HG02870 (cell line): Measurements from ENCODE around the gene KCNE3.

Experiments
- ATAC-seq: cut with Tn5 transposase; IDR thresholded peaks from one replicate; pipeline ENCODE4 v1.9.1; 2021; ENCODE audit warnings: mild to moderate bottlenecking, moderate library complexity; ENCODE audit not compliant: unreplicated experiment

The KCNE3 gene

DNA sequence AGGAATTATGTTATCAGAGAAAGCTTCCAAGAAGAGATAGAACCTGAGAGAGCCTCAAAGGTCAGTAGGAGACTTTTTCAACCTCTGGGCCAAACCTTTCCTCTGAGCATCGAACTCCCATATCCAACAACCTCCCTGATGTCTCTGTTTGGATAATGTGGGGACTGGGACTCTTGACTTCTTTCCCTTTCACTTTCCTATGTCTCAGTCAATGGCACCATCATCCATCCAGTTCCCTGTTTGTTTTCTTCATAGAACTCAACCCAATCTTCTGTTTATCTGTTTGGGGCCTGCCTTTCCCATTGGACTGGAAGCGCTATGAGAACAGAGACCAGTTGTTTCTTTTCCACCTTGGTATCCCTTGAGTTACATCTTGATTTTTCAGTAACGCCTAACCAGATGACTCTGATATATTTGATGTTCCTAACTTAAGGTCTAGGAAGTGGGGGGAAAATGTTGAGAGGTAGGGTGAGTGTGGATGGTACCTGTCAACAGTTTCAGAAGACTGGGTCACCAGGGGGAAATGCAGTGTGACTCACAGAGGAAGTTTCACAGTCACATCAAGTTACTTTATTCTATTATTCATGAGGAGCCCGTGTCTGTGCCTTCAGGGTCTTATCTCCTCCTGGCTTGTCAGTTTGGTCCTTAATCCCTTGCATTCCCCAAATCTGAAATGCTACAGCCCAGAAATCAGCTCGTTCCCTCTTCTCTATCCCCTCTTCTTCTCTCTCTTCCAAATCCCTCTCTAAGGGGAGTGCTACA lies 4.5 kb upstream of the KCNE3 start:
- ATAC-seq: no peak

DNA sequence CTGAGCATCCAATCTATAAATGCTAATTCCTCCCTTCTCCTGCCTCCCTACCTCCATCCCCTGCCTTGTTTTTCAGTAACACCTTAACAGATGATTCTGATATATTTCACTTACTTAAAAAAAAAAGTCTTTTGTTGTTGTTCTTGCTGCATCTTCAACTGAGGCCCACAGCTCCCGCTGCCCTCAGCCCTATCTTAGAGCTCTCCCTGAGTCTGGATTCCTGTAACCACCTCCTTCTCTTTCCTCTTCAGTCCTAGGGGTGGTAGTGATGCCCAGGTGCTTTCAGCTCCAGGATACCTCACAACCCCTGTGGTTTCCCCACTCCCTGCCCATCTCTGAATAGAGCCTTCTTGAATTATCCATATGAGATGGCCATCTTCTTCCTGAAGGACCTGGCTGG lies 3.7 kb upstream of the KCNE3 start:
- ATAC-seq: no peak

DNA sequence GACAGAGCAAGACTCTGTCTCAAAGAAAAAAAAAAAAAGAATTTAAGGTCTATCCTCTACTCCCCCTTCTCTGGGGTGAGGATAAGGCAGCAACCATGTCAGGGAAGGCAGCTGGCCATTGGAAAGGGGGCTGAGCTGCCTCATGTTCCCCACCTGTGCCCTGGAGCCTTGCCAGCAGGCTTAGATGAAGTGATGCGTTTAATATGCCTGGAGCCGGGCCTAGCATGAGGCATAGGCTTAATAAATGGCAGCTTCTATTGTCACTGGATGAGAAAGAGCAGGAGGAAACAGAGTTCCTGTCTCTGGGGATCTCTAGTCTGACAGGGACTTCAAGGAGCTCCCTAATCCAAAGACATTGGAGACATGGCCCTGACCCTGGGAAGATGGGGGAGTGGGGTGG lies 3.2 kb upstream of the KCNE3 start:
- ATAC-seq: no peak

- ATAC-seq: no peak
Measured at GRCh38 chr11:74468936-74469335, 1.6 kb upstream of the KCNE3 start.

DNA sequence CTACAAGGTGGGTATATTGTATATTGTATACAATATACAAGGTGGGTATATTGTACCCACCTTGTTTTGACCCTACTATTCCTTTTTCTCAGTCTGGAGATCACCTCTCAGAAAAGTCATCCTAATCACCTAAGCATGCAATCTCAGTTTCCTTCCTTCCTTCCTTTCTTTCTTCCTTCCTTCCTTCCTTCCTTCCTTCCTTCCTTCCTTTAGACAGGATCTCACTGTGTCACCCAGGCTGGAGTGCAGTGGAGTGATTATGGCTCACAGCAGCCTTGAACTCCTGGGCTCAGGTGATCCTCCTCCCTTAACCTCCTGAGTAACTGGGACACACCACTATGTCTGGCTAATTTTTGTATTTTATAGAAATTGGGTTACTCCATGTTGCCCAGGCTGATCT lies 1.2 kb upstream of the KCNE3 start:
- no peak for ATAC-seq

- no peak for ATAC-seq
Measured at GRCh38 chr11:74468058-74468457, 709 bp upstream of the KCNE3 start.

GRCh38 chr11:74465291-74465708 lies 2.0 kb downstream of the KCNE3 start:
- ATAC-seq: no peak

DNA sequence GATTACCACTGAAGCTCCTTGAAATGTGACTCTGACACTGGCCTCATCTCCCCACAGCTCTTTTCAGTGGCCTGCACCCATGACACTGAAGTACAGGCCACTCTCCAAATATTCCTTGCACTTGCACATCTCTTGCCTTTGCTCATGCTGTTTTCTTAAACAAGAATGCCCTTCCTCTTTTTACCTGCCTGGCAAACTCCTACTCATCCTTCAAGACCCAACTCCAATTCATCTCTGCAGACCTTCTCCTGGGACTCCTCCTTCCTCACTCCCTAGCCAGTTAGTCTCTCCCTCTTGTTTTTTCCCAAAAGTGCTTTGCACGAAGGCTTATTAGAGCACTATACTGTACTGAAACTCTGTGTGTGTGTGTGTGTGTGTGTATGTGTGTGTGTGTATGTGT lies 2.6 kb downstream of the KCNE3 start:
- no peak for ATAC-seq

DNA sequence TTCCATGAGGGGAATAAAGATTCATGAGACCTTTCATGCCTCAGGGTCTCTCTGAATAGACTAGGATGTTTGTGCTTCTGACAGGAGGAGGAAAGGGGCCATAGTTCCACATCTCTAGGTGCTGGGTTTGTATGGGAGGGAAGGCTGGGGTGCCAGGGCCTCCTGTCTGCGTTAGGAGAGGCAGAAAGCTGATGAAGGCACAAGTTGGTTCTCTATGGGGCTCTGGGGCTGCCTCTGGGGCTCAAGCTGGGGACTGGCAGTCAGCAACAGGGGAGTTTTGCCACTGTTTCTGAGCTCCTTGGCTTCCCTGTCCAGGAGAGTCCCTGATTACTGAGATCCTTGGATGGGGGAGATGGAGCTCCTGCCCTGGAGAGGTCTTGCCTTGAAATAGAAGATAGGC lies 4.1 kb downstream of the KCNE3 start:
- ATAC-seq: no peak

- no peak for ATAC-seq
Measured at GRCh38 chr11:74462631-74463030, 4.7 kb downstream of the KCNE3 start.

GRCh38 chr11:74462009-74462408 lies 5.3 kb downstream of the KCNE3 start:
- ATAC-seq: no peak

DNA sequence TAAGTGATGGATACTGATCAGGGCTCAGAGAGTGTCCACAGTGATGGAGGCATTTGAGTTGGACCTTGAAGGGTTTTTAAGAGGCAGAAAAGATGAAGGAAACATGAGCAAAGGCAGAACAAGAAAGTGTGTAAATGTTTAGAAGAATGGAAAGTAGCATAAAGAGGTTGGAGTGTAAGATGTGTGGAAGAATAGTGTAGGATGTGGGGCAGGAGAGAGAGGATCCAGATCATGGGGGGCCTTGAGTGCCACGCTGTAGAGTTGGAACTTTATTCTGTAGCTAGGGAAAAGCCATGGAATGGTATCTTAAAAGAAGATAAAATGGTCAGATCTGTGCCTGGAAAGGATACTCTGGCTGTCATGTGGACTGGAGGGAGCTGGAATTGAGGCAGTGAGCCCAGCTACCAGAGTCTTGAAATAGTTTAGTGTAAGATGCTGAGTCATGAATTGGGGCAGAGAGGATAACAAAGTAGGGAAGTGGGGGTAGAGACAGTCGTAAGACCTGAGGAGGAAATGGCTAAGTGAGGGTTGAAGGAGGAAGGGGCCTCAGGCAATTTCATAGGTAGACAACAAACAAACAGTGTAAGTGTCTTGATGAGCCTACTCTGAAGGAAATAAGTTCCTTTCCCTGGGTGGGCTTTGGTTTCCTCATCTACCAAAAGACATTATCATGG lies 6.7 kb downstream of the KCNE3 start:
- no peak for ATAC-seq

- no peak for ATAC-seq
Measured at GRCh38 chr11:74460065-74460464, 7.3 kb downstream of the KCNE3 start.

DNA sequence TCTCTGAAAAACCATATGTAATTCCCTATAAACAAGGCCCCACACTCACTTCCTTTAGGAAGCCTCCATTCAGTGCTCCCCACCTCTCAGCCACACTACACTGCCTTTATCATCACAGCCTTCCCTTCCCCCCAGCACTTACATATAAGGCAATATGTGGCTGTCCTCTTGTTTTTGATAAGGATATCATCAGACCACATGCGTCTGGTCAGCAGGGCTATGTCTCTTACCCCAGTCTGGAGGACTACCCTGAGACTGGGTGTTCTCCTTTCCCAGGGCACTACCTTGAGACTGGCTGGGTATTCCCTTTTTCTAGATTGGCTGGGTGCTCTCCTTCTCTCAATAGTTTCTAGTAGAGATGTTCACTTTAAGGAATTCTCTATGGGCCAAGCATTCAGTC lies 7.8 kb downstream of the KCNE3 start:
- no peak for ATAC-seq

- ATAC-seq: no peak
Measured at GRCh38 chr11:74457356-74457755, 10.0 kb downstream of the KCNE3 start.

- ATAC-seq: no peak
Measured at GRCh38 chr11:74453373-74453975, 13.9 kb downstream of the KCNE3 start.

DNA sequence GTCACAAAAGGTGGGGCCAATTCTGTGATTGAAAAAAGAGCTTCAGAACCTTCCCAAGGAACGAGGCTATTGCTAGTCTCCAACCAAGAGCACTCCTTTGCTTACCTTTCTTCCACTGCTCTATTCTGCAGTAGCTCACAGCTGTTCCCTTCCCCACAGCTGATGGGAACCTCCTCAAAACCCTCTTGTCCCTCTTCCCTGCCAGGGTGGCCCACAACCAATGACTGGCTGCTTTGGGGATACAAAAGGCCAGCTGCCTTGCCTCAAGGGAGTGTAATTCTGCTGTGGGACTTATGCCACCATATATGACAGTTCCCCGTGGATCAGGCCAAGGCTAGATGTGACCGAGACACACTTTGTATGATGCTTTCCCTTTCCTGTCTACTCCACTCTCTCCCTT lies 15.0 kb downstream of the KCNE3 start:
- ATAC-seq: no peak

DNA sequence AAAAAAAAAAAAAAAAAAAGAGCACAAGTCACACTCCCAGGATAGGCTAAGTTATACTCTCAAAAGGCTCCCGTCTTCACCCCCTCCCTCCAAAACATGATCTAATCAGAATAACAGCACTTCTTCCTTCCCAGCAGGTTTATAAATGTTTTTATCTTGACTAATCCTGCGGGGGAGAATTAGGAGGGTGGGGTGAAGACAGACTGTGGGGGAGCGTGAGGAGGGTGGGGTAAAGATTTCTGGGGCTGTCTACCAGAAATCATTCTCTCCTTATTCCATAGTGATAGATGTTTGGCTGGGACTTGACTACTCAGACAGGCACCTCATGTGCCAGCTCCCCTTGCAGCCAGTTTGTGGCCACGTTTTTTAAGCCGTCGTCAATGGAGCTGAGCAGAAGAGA lies 17.0 kb downstream of the KCNE3 start:
- no peak for ATAC-seq

DNA sequence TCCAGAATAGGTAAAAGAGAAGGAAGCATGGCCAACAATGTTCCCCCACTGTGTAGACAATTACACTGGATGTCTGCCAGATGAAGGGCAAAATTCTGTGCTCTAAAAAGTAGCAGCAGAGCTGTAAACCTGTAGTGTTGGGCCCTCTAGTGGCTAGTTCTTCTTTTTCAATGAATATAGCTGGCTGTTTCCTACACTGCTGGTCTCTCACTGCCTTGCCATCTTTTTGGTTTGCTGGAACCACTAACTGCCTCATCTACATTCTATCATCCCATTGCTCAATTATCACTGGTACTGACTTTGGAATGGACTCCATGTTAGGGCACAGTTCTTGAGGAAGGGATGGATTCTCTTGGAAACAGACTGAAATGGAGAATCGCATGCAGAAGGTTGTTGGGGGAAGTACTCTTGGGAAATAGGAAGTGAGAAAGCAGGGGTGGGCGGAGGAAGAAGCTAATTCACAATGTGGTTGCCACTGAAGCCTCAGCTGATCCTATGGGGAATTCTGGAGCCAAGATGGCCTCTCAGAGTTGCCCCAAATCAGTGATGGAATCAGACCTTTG lies 17.9 kb downstream of the KCNE3 start:
- ATAC-seq: no peak

DNA sequence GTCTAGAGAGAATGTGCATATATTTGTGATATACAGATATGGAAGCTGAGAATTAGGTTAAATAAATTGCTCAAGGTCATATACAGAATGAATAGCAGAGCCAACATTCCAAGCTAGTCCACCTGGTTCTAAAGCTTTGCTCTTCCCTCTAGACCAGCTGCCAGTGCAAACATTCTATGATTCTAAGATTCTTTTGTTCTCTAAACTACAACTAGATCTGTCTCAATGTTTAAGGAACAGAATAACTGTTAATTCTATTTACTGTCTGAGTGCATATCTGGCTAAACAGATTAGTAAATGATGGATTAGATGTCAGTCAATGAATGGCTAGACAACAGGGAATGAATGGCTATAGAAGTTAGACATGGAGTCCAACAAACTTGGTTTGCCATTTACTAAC lies 19.6 kb downstream of the KCNE3 start:
- ATAC-seq: no peak

DNA sequence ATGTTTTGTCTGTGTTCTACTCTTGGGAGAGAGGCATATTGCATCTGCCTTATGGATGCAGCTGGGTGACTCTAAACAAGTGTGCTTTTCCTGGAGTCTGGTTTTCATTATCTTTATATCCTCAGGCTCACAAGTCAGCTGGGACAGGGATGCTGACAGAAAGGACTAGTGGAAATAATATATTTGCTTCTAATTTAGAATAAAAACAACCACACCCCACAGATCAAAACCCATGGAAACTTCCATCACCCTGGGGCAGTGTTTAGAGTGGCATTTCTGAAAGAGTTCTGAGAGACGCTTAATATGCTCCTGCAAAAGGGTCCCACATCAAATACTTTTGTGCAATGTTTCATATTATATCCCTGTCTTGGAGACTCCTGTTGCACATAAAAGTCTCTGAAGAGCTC lies 20.8 kb downstream of the KCNE3 start:
- ATAC-seq: no peak
